ENCODE data around the gene SPPL2A. TPM values are rescaled to one million over a fixed set of nuclear protein-coding genes. Genes with fewer than 3 reads are reported as not detected.
A peak's percentile ranks its signal among the peaks of the same experiment; 100 is the strongest.
"Not testable (repeated sequence)": the region's sequence is repeated elsewhere in the genome, so short reads cannot be mapped to it uniquely, and the experiment has no call there.

The SPPL2A gene
- 95.5 and 150 TPM in 2 replicates for total RNA-seq (2014; rRNA removed; shearing (Covaris generic); ENCODE audit: low replicate concordance)

- H3K27me3 ChIP-seq, result no peaks in the 10 kb centered on the region
- H3K4me3 ChIP-seq, result peak within 1 kb of the TSS; percentile 80
- no peaks in the 10 kb centered on the region for H3K9me3 ChIP-seq
- DNase-seq, result peak; percentile 93
- peaks cover 5% of the 10 kb centered on the region; the same call in 1 of the 2 replicates for H3K36me3 ChIP-seq
These were observed at the start of gene SPPL2A for GRCh38 chr15:50765195-50765967. SPPL2A (minus strand) TSS chr15:50765706; CDS start chr15:50765533, 173 bp downstream.

- no peaks in the 10 kb centered on the region for H3K36me3 ChIP-seq
- H3K4me3 ChIP-seq, result no peak overlapping the region
- no peaks in the 10 kb centered on the region for H3K9me3 ChIP-seq
- H3K27me3 ChIP-seq, result peaks cover 5% of the 10 kb centered on the region; the same call in 1 of the 2 replicates
- DNase-seq, result no peak
These were observed 49.1 kb upstream of the SPPL2A start for GRCh38 chr15:50814634-50815033.

GRCh38 chr15:50813865-50814264 is 48.4 kb upstream of the SPPL2A start:
- H3K4me3 ChIP-seq, result no peak overlapping the region
- H3K27me3 ChIP-seq, result peaks cover 2% of the 10 kb centered on the region; the same call in 1 of the 2 replicates
- H3K36me3 ChIP-seq, result no peaks in the 10 kb centered on the region
- H3K9me3 ChIP-seq, result no peaks in the 10 kb centered on the region
- DNase-seq, result no peak

DNA sequence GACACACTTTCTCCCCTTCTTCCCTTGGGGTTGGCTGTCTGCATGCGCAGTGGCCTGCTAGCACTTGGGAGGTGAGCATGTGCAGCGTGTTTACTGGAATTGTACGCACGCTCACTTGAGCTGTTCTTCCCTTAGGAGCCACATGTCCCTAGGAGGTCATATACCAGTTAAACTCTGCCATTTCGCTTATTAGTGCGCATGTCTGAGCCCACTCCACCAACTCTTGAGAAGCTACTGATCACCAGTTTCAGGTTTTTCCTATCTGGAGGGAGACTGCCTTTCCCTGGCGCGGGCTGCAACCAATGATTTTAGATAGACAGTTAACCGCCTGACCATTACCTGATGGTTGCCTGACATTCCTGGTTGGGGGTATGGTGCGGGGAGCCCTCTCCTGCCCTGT is 47.6 kb upstream of the SPPL2A start:
- Histone ChIP-seq H3K36me3 (no peaks in the 10 kb centered on the region), H3K27me3 (peaks cover 2% of the 10 kb centered on the region; the same call in 1 of the 2 replicates), H3K4me3 (no peak overlapping the region), H3K9me3 (no peaks in the 10 kb centered on the region)
- no peak for DNase-seq

DNA sequence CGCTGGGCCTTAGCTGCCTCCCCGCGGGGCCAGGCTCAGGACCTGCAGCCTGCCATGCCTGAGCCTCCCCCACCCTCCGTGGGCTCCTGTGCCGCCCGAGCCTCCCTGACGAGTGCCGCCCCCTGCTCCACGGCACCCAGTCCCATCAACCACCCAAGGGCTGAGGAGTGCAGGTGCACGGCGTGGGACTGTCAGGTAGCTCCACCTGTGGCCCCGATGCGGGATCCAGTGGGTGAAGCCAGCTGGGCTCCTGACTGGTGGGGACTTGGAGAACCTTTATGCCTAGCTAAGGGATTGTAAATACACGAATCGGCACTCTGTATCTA is 46.6 kb upstream of the SPPL2A start:
- not testable (repeated sequence) for DNase-seq, H3K9me3 ChIP-seq, H3K4me3 ChIP-seq, H3K27me3 ChIP-seq, H3K36me3 ChIP-seq

GRCh38 chr15:50811461-50812180 is 46.1 kb upstream of the SPPL2A start:
- not testable (repeated sequence) for H3K9me3 ChIP-seq, H3K4me3 ChIP-seq, DNase-seq, H3K27me3 ChIP-seq, H3K36me3 ChIP-seq

GRCh38 chr15:50810128-50810527 is 44.6 kb upstream of the SPPL2A start:
- Histone ChIP-seq H3K4me3 (no peak overlapping the region), H3K27me3 (peaks cover 2% of the 10 kb centered on the region; the same call in 1 of the 2 replicates), H3K9me3 (no peaks in the 10 kb centered on the region), H3K36me3 (no peaks in the 10 kb centered on the region)
- no peak for DNase-seq

DNA sequence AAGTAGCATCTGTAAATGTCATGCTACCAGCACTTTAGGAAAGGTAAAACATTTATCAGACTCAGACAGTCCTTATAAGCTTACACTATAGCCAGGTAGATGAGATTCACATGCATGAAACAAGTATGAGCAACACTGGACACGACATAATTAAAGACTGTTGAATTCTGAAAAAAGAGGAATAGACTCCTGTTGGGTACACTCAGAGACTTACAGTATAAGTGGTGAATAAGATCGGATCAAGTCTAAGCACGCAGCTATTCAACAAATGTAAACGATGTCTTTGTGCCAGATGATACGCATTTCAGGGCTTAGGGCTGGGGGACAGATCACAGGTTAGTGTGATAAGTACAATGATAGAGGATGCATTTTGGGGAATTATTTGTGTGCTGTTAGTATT is 43.2 kb upstream of the SPPL2A start:
- Histone ChIP-seq H3K9me3 (no peaks in the 10 kb centered on the region), H3K4me3 (no peak overlapping the region), H3K36me3 (no peaks in the 10 kb centered on the region), H3K27me3 (peaks cover 2% of the 10 kb centered on the region; the same call in 1 of the 2 replicates)
- DNase-seq, result no peak

- H3K9me3 ChIP-seq, result no peaks in the 10 kb centered on the region
- no peak for DNase-seq
- no peaks in the 10 kb centered on the region for H3K36me3 ChIP-seq
- H3K4me3 ChIP-seq, result no peak overlapping the region
- H3K27me3 ChIP-seq, result no peaks in the 10 kb centered on the region
These were observed 38.1 kb upstream of the SPPL2A start for GRCh38 chr15:50803479-50804180.

DNA sequence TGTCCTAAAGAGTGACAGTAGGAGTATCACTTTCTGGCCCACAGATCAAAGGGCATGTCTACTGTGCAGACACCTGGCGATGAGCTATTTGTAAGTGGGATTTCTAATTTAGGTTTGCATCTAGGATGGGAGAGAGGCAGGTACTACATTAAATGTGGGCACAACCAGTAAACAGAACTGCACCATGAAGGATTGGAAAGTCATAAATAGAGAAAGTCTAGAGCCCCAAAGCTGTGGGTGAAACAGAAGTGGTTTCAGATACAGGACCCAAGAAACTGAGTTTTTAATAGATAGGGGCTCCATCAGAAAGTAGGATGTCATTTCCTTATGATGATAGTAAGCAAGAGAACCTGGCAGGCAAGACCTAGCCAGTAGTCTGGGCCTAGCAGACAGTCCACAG is 35.2 kb upstream of the SPPL2A start:
- no peak overlapping the region for H3K4me3 ChIP-seq
- no peaks in the 10 kb centered on the region for H3K36me3 ChIP-seq
- no peak for DNase-seq
- no peaks in the 10 kb centered on the region for H3K27me3 ChIP-seq
- no peaks in the 10 kb centered on the region for H3K9me3 ChIP-seq

DNA sequence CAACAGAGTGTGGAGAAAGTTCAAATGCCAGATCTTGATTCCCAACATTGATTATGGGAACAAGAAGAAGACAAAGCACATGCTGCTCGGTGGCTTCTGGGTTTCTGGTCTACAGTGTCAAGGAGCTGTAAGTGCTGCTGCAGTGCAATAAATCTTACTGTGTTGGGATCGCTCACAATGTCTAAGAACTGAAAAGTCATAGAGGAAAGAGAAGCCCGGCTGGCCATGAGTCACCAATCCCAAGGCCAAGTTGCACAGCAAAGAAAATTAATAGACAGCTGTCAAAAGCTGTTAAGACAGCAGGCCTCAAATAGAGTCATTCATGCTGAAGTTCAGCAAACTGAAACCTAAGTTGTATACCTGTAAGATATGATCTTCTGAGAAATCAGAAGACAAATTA is 33.2 kb upstream of the SPPL2A start:
- DNase-seq, result peak; percentile 17

DNA sequence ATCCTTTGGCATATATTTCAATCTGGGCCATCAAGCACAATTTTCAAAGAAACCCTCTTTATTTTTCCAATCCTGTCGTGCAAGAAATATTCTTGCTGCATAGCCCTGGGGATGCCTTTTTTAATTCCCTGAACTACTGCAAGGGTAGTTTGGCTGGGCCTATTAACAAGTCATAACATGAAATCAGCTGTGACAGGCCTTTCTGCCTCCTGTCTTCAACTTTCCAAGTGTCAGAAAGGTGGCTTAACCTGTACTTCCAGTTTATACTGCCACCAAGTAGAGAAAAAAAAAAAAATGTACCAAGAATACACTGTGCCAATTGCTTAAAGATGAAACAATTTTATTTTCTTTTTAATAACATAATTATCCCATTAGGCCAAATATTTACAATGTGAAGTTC is 32.4 kb upstream of the SPPL2A start:
- Histone ChIP-seq H3K36me3 (no peaks in the 10 kb centered on the region), H3K27me3 (no peaks in the 10 kb centered on the region), H3K4me3 (no peak overlapping the region), H3K9me3 (no peaks in the 10 kb centered on the region)
- no peak for DNase-seq

More for the DNA sequence above, 33.2 kb upstream of the SPPL2A start:
- Histone ChIP-seq H3K9me3 (no peaks in the 10 kb centered on the region), H3K4me3 (no peak overlapping the region), H3K27me3 (no peaks in the 10 kb centered on the region), H3K36me3 (no peaks in the 10 kb centered on the region)

DNA sequence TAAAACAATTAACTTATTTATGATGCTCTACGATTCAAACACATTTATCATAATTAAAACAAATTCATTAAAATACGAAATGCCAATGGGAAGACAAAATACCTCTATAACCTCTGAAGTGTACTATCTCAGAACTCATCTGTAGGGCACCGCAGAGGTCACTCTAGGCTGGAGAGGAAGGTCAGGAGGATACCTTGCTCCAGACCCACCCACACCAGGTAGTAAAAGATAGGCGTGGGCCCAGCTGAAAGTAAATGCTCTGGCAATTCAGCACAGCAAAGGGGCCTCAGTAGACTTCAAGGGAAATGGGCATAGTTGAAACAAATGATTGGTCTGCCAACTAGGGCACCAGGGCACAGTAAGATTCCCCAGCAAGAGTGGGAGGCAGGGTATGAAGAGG is 26.0 kb upstream of the SPPL2A start:
- H3K4me3 ChIP-seq, result no peak overlapping the region
- H3K36me3 ChIP-seq, result no peaks in the 10 kb centered on the region
- DNase-seq, result no peak
- H3K27me3 ChIP-seq, result peaks cover 3% of the 10 kb centered on the region; the same call in 1 of the 2 replicates
- H3K9me3 ChIP-seq, result no peaks in the 10 kb centered on the region

DNA sequence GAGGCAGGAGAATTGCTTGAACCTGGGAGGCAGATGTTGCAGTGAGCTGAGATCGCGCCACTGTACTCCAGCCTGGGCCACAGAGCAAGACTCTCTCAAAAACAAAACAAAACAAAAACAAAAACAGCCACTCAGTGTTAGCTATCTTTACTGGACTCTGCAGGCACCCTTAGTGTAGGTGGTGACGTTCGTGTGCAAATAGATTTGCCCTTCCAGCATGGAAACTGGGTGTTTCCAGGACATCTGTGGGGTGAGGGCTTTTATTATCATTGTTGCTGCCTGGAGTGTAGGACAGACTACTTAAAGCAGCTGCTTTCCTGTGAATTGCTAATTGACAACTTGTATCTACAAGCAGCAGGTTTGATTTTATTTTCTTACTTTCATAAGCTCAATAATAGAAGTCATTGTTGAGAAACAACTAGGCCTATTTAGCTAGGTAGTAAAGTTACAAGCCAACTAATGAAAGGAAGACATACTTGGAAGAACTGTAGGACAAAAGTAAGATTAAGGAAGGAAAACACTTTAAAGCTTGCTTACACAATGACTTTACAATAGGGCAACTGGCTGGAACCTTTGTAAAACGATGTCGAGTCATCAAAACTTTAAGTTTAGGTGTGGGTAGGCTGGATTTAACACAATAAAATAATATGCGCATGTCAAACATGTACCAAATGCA is 25.4 kb upstream of the SPPL2A start:
- Histone ChIP-seq H3K36me3 (no peaks in the 10 kb centered on the region), H3K27me3 (peaks cover 3% of the 10 kb centered on the region; the same call in 1 of the 2 replicates), H3K4me3 (no peak overlapping the region), H3K9me3 (no peaks in the 10 kb centered on the region)
- DNase-seq, result no peak

DNA sequence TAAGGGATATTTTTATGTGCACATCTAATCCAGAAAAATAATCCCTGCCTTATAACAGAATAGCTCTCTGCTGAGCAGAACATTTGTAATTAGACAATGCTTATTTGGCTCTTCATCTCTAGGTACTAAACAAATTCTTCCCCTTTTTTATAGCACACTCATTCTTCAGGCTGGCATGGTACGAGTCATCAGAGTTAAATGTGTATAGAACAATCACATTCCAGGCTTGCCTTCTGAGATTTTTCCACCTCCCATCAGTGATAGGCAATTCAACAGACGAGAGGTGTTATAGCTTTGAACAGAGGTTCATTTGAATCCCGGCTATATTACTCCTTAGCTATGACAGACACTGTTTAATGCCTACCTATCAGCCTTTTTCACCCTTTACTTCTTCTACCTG is 21.4 kb upstream of the SPPL2A start:
- H3K36me3 ChIP-seq, result no peaks in the 10 kb centered on the region
- no peak overlapping the region for H3K4me3 ChIP-seq
- peaks cover 3% of the 10 kb centered on the region; the same call in 1 of the 2 replicates for H3K27me3 ChIP-seq
- DNase-seq, result no peak
- H3K9me3 ChIP-seq, result no peaks in the 10 kb centered on the region

GRCh38 chr15:50786438-50786837 is 20.9 kb upstream of the SPPL2A start:
- no peak overlapping the region for H3K4me3 ChIP-seq
- no peaks in the 10 kb centered on the region for H3K9me3 ChIP-seq
- no peak for DNase-seq
- no peaks in the 10 kb centered on the region for H3K36me3 ChIP-seq
- H3K27me3 ChIP-seq, result peaks cover 3% of the 10 kb centered on the region; the same call in 1 of the 2 replicates

DNA sequence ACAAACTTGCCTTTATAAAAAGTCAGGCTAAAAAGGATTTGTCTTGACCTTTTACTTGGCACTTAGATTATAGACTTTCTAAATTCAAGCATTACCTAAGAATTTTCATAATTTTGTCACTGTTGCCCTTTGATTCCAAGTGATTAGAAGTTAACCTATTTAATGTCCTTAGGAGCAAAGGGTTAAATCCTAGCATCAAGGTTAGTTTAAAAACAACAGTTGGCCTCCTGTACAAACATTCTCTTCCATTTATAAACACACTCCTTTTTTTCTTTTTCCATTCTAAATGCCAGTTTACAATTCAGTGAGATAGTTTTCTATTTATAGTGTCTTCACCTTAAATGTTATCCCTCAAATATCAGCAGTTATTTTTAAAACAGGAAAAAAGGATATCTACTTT is 18.4 kb upstream of the SPPL2A start:
- Histone ChIP-seq H3K36me3 (no peaks in the 10 kb centered on the region), H3K9me3 (no peaks in the 10 kb centered on the region), H3K27me3 (peaks cover 3% of the 10 kb centered on the region; the same call in 1 of the 2 replicates), H3K4me3 (no peak overlapping the region)
- DNase-seq, result no peak

All from MG63 (cell line).